ENCODE measurements around the gene CD207. TPM values are rescaled to one million over a fixed set of nuclear protein-coding genes. Genes with fewer than 3 reads are reported as not detected.

The CD207 gene
- total and polyA plus RNA-seq, 5 donors from 2014 or later: not detected

- H3K36me3 ChIP-seq (ENCODE audit: control insufficient read depth, insufficient read depth, low read length): no peaks in the 10 kb centered on the region
- peak within 1 kb of the TSS in 3 of 4 donors; percentile 73 to 83 (median 76) for H3K4me3 Mint-ChIP-seq
- DNase-seq: no peak
- peaks cover 70% of the 10 kb centered on the region for H3K27me3 Mint-ChIP-seq
- H3K4me1 ChIP-seq (ENCODE audit: control insufficient read depth, insufficient read depth, low read length, poor library complexity, severe bottlenecking): peaks cover 12% of the 10 kb centered on the region
- H3K27ac Mint-ChIP-seq: no peak within 1 kb of the TSS
- H3K27me3 ChIP-seq (ENCODE audit: control insufficient read depth, insufficient read depth, low read length): peaks cover 39% of the 10 kb centered on the region
- no peak for ATAC-seq (ENCODE audit: low read depth in 2 of 2)
- H3K9me3 ChIP-seq (ENCODE audit: control insufficient read depth in 2 of 2, low read length in 2 of 2): no peaks in the 10 kb centered on the region
- peaks cover 3 to 15% (median 8%) of the 10 kb centered on the region in 4 donors for H3K4me1 Mint-ChIP-seq
- no peak within 1 kb of the TSS for H3K27ac ChIP-seq (ENCODE audit: insufficient read depth, low read length, poor library complexity, severe bottlenecking)
- no peak within 1 kb of the TSS for H3K4me3 ChIP-seq (ENCODE audit: low read depth, low read length)
- H3K9me3 Mint-ChIP-seq: peaks cover 0 to 3% (median 0%) of the 10 kb centered on the region in 7 donors
- no peaks in the 10 kb centered on the region for H3K36me3 Mint-ChIP-seq
Measured at GRCh38 chr2:70790136-70790828, 45.3 kb downstream of the CD207 start, which contains the start of gene FIGLA. FIGLA (minus strand) TSS chr2:70790643; CDS start chr2:70790638, 5 bp downstream.

- H3K4me1 Mint-ChIP-seq: peaks cover 3 to 15% (median 10%) of the 10 kb centered on the region in 4 donors
- DNase-seq (peak; percentile 8 to 68 (median 33)), ATAC-seq (ENCODE audit: low read depth in 2 of 2) (peak in 1 of 2 donors; percentile 44)
- Histone ChIP-seq H3K27ac (ENCODE audit: insufficient read depth, low read length, poor library complexity, severe bottlenecking) (no peak overlapping the region), H3K36me3 (ENCODE audit: control insufficient read depth, insufficient read depth, low read length) (no peaks in the 10 kb centered on the region), H3K4me3 (ENCODE audit: low read depth, low read length) (no peak overlapping the region), H3K4me1 (ENCODE audit: control insufficient read depth, insufficient read depth, low read length, poor library complexity, severe bottlenecking) (peaks cover 12% of the 10 kb centered on the region), H3K9me3 (ENCODE audit: control insufficient read depth in 2 of 2, low read length in 2 of 2) (no peaks in the 10 kb centered on the region), H3K27me3 (ENCODE audit: control insufficient read depth, insufficient read depth, low read length) (peaks cover 36% of the 10 kb centered on the region)
- no peak overlapping the region for H3K27ac Mint-ChIP-seq
- H3K36me3 Mint-ChIP-seq: no peaks in the 10 kb centered on the region
- H3K27me3 Mint-ChIP-seq: peaks cover 64% of the 10 kb centered on the region
- peaks cover 0 to 3% (median 0%) of the 10 kb centered on the region in 7 donors for H3K9me3 Mint-ChIP-seq
- peak overlapping the region in 3 of 4 donors; percentile 73 to 83 (median 76) for H3K4me3 Mint-ChIP-seq
Measured at GRCh38 chr2:70789304-70790135, 46.1 kb downstream of the CD207 start.

DNA sequence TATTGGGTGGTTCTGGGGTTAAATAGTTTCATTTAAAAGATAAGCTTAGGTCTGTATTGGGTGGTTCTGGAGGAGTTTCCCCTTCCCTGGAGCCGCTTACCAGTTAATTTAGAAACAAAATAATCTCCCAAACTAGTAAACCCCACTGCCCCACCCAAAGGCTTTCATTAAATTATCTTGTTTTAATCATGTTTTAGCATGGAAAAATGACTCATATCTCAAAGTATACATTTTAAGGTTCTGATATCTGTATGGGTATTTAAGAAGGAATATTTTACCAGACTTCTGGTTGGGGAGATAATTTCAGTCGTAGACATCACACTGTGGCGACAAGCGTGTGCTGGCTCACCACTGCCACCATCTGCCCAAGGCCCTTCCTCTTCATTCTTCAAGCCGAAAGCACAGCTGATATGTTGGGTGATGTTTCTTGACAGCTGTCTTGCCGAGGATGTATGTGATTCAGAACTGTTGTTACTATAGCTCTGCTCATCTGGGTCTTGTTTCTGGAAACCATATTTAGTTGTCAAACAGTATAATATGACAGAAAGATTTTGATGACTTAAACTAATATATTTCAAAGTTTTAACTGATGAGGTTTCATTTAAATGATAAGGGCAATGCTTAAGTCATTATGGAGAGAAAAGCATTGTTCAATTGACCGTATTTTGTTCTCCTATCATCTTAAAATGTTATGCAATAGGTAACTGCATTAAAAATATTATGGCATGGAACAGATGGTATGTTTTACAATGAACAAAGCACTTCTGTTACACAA, 50.3 kb downstream of the CD207 start:
- H3K27me3 ChIP-seq (ENCODE audit: control insufficient read depth, insufficient read depth, low read length): peaks cover 22% of the 10 kb centered on the region
- Mint-ChIP-seq H3K4me1 (peaks cover 0 to 11% (median 6%) of the 10 kb centered on the region in 4 donors), H3K9me3 (peaks cover 0 to 5% (median 0%) of the 10 kb centered on the region in 7 donors), H3K27me3 (peaks cover 45% of the 10 kb centered on the region), H3K4me3 (no peak overlapping the region), H3K27ac (no peak overlapping the region), H3K36me3 (no peaks in the 10 kb centered on the region)
- H3K4me1 ChIP-seq (ENCODE audit: control insufficient read depth, insufficient read depth, low read length, poor library complexity, severe bottlenecking): peaks cover 10% of the 10 kb centered on the region
- no peak overlapping the region for H3K4me3 ChIP-seq (ENCODE audit: low read depth, low read length)
- H3K36me3 ChIP-seq (ENCODE audit: control insufficient read depth, insufficient read depth, low read length): no peaks in the 10 kb centered on the region
- DNase-seq (peak in 1 of 3 donors; percentile 46), ATAC-seq (ENCODE audit: low read depth in 2 of 2) (peak in 1 of 2 donors; percentile 50)
- H3K27ac ChIP-seq (ENCODE audit: insufficient read depth, low read length, poor library complexity, severe bottlenecking): no peak overlapping the region
- no peaks in the 10 kb centered on the region for H3K9me3 ChIP-seq (ENCODE audit: control insufficient read depth in 2 of 2, low read length in 2 of 2)

GRCh38 chr2:70784320-70784719, 51.3 kb downstream of the CD207 start:
- no peaks in the 10 kb centered on the region for H3K36me3 ChIP-seq (ENCODE audit: control insufficient read depth, insufficient read depth, low read length)
- Mint-ChIP-seq H3K27ac (no peak overlapping the region), H3K27me3 (peaks cover 38% of the 10 kb centered on the region), H3K9me3 (peaks cover 0 to 5% (median 0%) of the 10 kb centered on the region in 7 donors), H3K4me3 (no peak overlapping the region), H3K36me3 (no peaks in the 10 kb centered on the region), H3K4me1 (peaks cover 0 to 5% (median 2%) of the 10 kb centered on the region in 4 donors)
- H3K9me3 ChIP-seq (ENCODE audit: control insufficient read depth in 2 of 2, low read length in 2 of 2): no peaks in the 10 kb centered on the region
- no peaks in the 10 kb centered on the region for H3K4me1 ChIP-seq (ENCODE audit: control insufficient read depth, insufficient read depth, low read length, poor library complexity, severe bottlenecking)
- no peak for ATAC-seq (ENCODE audit: low read depth in 2 of 2)
- no peak overlapping the region for H3K27ac ChIP-seq (ENCODE audit: insufficient read depth, low read length, poor library complexity, severe bottlenecking)
- no peak for DNase-seq
- peaks cover 20% of the 10 kb centered on the region for H3K27me3 ChIP-seq (ENCODE audit: control insufficient read depth, insufficient read depth, low read length)
- H3K4me3 ChIP-seq (ENCODE audit: low read depth, low read length): no peak overlapping the region

Other genes starting within 250 kb of the CD207 start
- gene ADD2, start 67.6 kb downstream of the CD207 start, total RNA-seq: 0.67 TPM
- under 1 TPM in 1 of 4 donors, not detected in 3; 0.02 TPM for gene ADD2, start 67.6 kb downstream of the CD207 start, polyA plus RNA-seq
- not detected for gene FIGLA, start 45.2 kb downstream of the CD207 start, total RNA-seq
- not detected for gene FIGLA, start 45.2 kb downstream of the CD207 start, polyA plus RNA-seq
- not detected for gene CLEC4F, start 15.2 kb downstream of the CD207 start, total RNA-seq
- gene CLEC4F, start 15.2 kb downstream of the CD207 start, polyA plus RNA-seq: not detected
- gene VAX2, start 64.8 kb upstream of the CD207 start, total RNA-seq: not detected
- gene VAX2, start 64.8 kb upstream of the CD207 start, polyA plus RNA-seq: not detected
- gene ATP6V1B1, start 100.1 kb upstream of the CD207 start, total RNA-seq: not detected
- gene ATP6V1B1, start 100.1 kb upstream of the CD207 start, polyA plus RNA-seq: not detected
- 0.94 TPM for gene ANKRD53, start 142.8 kb upstream of the CD207 start, total RNA-seq
- under 1 TPM in 1 of 4 donors, not detected in 3; 0.09 TPM for gene ANKRD53, start 142.8 kb upstream of the CD207 start, polyA plus RNA-seq
- gene TEX261, start 159.1 kb upstream of the CD207 start, total RNA-seq: 37.8 TPM
- 10 to 100 TPM; 30.2 to 35.4 (median 32.6) TPM for gene TEX261, start 159.1 kb upstream of the CD207 start, polyA plus RNA-seq
- gene NAGK, start 232.8 kb upstream of the CD207 start, total RNA-seq: 89.0 TPM
- 10 to 100 TPM; 63.8 to 81.3 (median 80.3) TPM for gene NAGK, start 232.8 kb upstream of the CD207 start, polyA plus RNA-seq

All from CD4-positive, CD25-positive, alpha-beta regulatory T cell (primary cell).